GM23338 (cell line): ENCODE measurements around the gene ACOX1. TPM values are rescaled to one million over a fixed set of nuclear protein-coding genes. Genes with fewer than 3 reads are reported as not detected.

Source experiments
- ATAC-seq: fragments of 200-7000 bp; cut with Tn5 transposase; 3 replicates; pipeline ENCODE4 v1.9.1; 2020
- DNase-seq: peaks from one replicate; pipeline ENCODE4 v3.0.0-alpha.2; 2015; ENCODE audit warnings: low spot score
- H2AFZ ChIP-seq: fragments of 200-600 bp; sonication (generic); 2 replicates; pipeline ENCODE4 v1.8.0; 2016; ENCODE audit warnings: antibody characterized with exemption, mild to moderate bottlenecking, moderate library complexity
- H3F3A ChIP-seq: fragments of 200-600 bp; sonication (generic); replicated peaks from 2 replicates; pipeline ENCODE4 v1.8.0; 2017; ENCODE audit warnings: antibody characterized with exemption, mixed run types, low read depth
- H3K27ac ChIP-seq: fragments of 200-600 bp; sonication (generic); 2 replicates; pipeline ENCODE4 v1.6.1; 2016; ENCODE audit warnings: low read depth
- H3K27me3 ChIP-seq: fragments of 200-600 bp; sonication (generic); 2 replicates; pipeline ENCODE4 v1.8.0; 2016; ENCODE audit warnings: mild to moderate bottlenecking, mixed run types, moderate library complexity; ENCODE audit not compliant: insufficient read depth
- H3K36me3 ChIP-seq: fragments of 200-600 bp; sonication (generic); 2 replicates; pipeline ENCODE4 v1.8.0; 2016; ENCODE audit warnings: mild to moderate bottlenecking; ENCODE audit not compliant: insufficient read depth
- H3K4me1 ChIP-seq: fragments of 200-600 bp; sonication (generic); 2 replicates; pipeline ENCODE4 v1.8.0; 2016; ENCODE audit warnings: mild to moderate bottlenecking, moderate library complexity; ENCODE audit not compliant: insufficient read depth
- H3K4me2 ChIP-seq: fragments of 200-600 bp; sonication (generic); 2 replicates; pipeline ENCODE4 v1.7.1; 2017; ENCODE audit warnings: mixed run types
- H3K4me3 ChIP-seq: fragments of 200-600 bp; sonication (generic); 2 replicates; pipeline ENCODE4 v1.6.1; 2016; ENCODE audit warnings: mixed run types
- H3K79me2 ChIP-seq: fragments of 200-600 bp; sonication (generic); replicated peaks from 2 replicates; pipeline ENCODE4 v1.8.0; 2017; ENCODE audit warnings: mild to moderate bottlenecking; ENCODE audit not compliant: insufficient read depth
- H3K9me2 ChIP-seq: fragments of 200-600 bp; sonication (generic); 2 replicates; pipeline ENCODE4 v1.8.0; 2017; ENCODE audit not compliant: insufficient read depth
- H4K20me1 ChIP-seq: fragments of 200-600 bp; sonication (generic); replicated peaks from 2 replicates; pipeline ENCODE4 v1.8.0; 2017; ENCODE audit warnings: mild to moderate bottlenecking; ENCODE audit not compliant: insufficient read depth
- H3K27ac Mint-ChIP-seq: 2 replicates; pipeline ENCODE4 v1.8.0; 2020; ENCODE audit warnings: inconsistent platforms, mild to moderate bottlenecking, moderate library complexity, mixed read lengths
- H3K27me3 Mint-ChIP-seq: 3 replicates; pipeline ENCODE4 v1.8.0; 2022; ENCODE audit warnings: low read depth, mild to moderate bottlenecking, moderate library complexity, mixed read lengths, inconsistent platforms; ENCODE audit not compliant: insufficient read depth, poor library complexity
- H3K36me3 Mint-ChIP-seq: 3 replicates; pipeline ENCODE4 v1.8.0; 2021; ENCODE audit warnings: low read depth, mild to moderate bottlenecking, inconsistent platforms, moderate library complexity, mixed read lengths
- H3K4me1 Mint-ChIP-seq: 3 replicates; pipeline ENCODE4 v1.8.0; 2020; ENCODE audit warnings: mild to moderate bottlenecking, inconsistent platforms, mixed read lengths
- H3K4me3 Mint-ChIP-seq: 3 replicates; pipeline ENCODE4 v1.8.0; 2021; ENCODE audit warnings: moderate library complexity, mild to moderate bottlenecking, inconsistent platforms, mixed read lengths
- H3K9me3 Mint-ChIP-seq: 3 replicates; pipeline ENCODE4 v1.8.0; 2020; ENCODE audit warnings: moderate library complexity, mild to moderate bottlenecking, inconsistent platforms, mixed read lengths
- CREB1 ChIP-seq: fragments of 250-450 bp; sonication (Bioruptor Pico); IDR thresholded peaks from 2 replicates; pipeline ENCODE4 v1.5.0; 2020; ENCODE audit warnings: low read depth, mild to moderate bottlenecking, moderate library complexity
- CTCF ChIP-seq, 2 experiments: fragments of 200-600 bp in 1 of 2; sonication (generic) in 1 of 2; conservative IDR thresholded peaks; 2 replicates each; pipeline versions ENCODE4 v1.5.1 to v1.6.1; 2016 to 2017; ENCODE audit warnings: antibody characterized with exemption in 2 of 2, low read depth in 2 of 2, mild to moderate bottlenecking in 2 of 2, moderate library complexity in 1 of 2
- ETS1 ChIP-seq: IDR thresholded peaks from 2 replicates; pipeline ENCODE4 v1.6.1; 2016; ENCODE audit warnings: antibody characterized with exemption
- EZH2 ChIP-seq: fragments of 200-600 bp; sonication (generic); IDR thresholded peaks from one replicate; pipeline ENCODE4 v1.8.0; 2017; ENCODE audit warnings: antibody characterized with exemption, mild to moderate bottlenecking, low read depth; ENCODE audit not compliant: unreplicated experiment
- EZH2phosphoT487 ChIP-seq: fragments of 200-600 bp; sonication (generic); IDR thresholded peaks from one replicate; pipeline ENCODE4 v1.8.1; 2018; ENCODE audit warnings: antibody characterized with exemption; ENCODE audit not compliant: unreplicated experiment
- JUNB ChIP-seq: IDR thresholded peaks from one replicate; pipeline ENCODE4 v1.6.1; 2016; ENCODE audit warnings: antibody characterized with exemption; ENCODE audit not compliant: unreplicated experiment
- NANOG ChIP-seq: IDR thresholded peaks from 2 replicates; pipeline ENCODE4 v1.6.1; 2016; ENCODE audit warnings: antibody characterized with exemption, borderline replicate concordance
- REST ChIP-seq: IDR thresholded peaks from one replicate; pipeline ENCODE4 v1.6.1; 2018; ENCODE audit warnings: antibody characterized with exemption; ENCODE audit not compliant: unreplicated experiment
- STAT1 ChIP-seq: IDR thresholded peaks from one replicate; pipeline ENCODE4 v1.6.1; 2016; ENCODE audit warnings: antibody characterized with exemption; ENCODE audit not compliant: unreplicated experiment
- ZNF114 ChIP-seq: fragments of 250-450 bp; sonication (Bioruptor Pico); IDR thresholded peaks from 2 replicates; pipeline ENCODE4 v1.5.0; 2020; ENCODE audit warnings: mild to moderate bottlenecking, moderate library complexity
- ZNF331 ChIP-seq: fragments of 250-450 bp; sonication (Bioruptor Pico); IDR thresholded peaks from 2 replicates; pipeline ENCODE4 v1.5.0; 2020; ENCODE audit warnings: low read depth, mild to moderate bottlenecking, moderate library complexity
- ZNF462 ChIP-seq: fragments of 250-450 bp; sonication (Bioruptor Pico); IDR thresholded peaks from 2 replicates; pipeline ENCODE4 v1.5.0; 2020; ENCODE audit warnings: mild to moderate bottlenecking, moderate library complexity
- polyA plus RNA-seq: library from polyadenylated mRNA; unstranded; fragments of >200 nt; fragmentation: Nextera tagmentation; extraction: Ambion mirVana; gene quantifications from 2 replicates; pipeline ENCODE4 v1.2.1, GENCODE V29; 2016
- total RNA-seq: library from RNA; depleted of rRNA; stranded (reverse); fragments of >200 nt; shearing (Covaris generic); gene quantifications from 2 replicates; pipeline ENCODE4 v1.2.3, GENCODE V29; 2014

Gene ACOX1
- total and polyA plus RNA-seq, 2 experiments from 2014 or later = 12.8 to 32.9 TPM

- TF ChIP-seq REST (no peak), JUNB (no peak), EZH2phosphoT487 (no peak), ETS1 (no peak), NANOG (no peak), EZH2 (no peak), CTCF (conservative IDR thresholded peaks at IDR 0.05; ENCODE audit: low read depth in 2 of 2) (no peak), ZNF114 (CRISPR knock-in tag) (no peak), CREB1 (CRISPR knock-in tag) (no peak), STAT1 (no peak), ZNF331 (no peak)
Measured at GRCh38 chr17:76002100-76002499, 23.1 kb upstream of the ACOX1 start (continued).

- DNase-seq (no peak), ATAC-seq (no peak; the same call in 2 of the 3 replicates)
- H3K4me2 ChIP-seq = no peak within 1 kb of the TSS
- peak within 1 kb of the TSS; percentile 97 for H2AFZ ChIP-seq
- Mint-ChIP-seq H3K27ac (peak within 1 kb of the TSS; percentile 51; the same call in 1 of the 2 replicates), H3K4me1 (peaks cover 12% of the 10 kb centered on the region; the same call in 2 of the 3 replicates), H3K4me3 (no peak within 1 kb of the TSS), H3K27me3 (peaks cover 13% of the 10 kb centered on the region), H3K9me3 (no peaks in the 10 kb centered on the region; the same call in 2 of the 3 replicates), H3K36me3 (peaks cover 5% of the 10 kb centered on the region)
- no peaks in the 10 kb centered on the region for H4K20me1 ChIP-seq
- H3K4me3 ChIP-seq = no peak within 1 kb of the TSS
- H3K27me3 ChIP-seq = no peaks in the 10 kb centered on the region
- H3K4me1 ChIP-seq = no peaks in the 10 kb centered on the region
- H3K36me3 ChIP-seq = no peaks in the 10 kb centered on the region
- 0 out of 2 replicates have a peak, but pooled peaks cover 8% of the 10 kb centered on the region for H3F3A ChIP-seq
- H3K9me2 ChIP-seq = no peaks in the 10 kb centered on the region
- H3K79me2 ChIP-seq = no peaks in the 10 kb centered on the region
- no peak within 1 kb of the TSS for H3K27ac ChIP-seq
- no peak for TF ChIP-seq ZNF462 (CRISPR knock-in tag)
Measured at GRCh38 chr17:76000755-76001521, 22.0 kb upstream of the ACOX1 start, which contains the start of gene CDK3. CDK3 (plus strand) TSS chr17:76000855; CDS start chr17:76001426, 571 bp downstream.
